Spleen (tissue), 11 donors: ENCODE results near the gene CPLX3. TPM values are rescaled to one million over a fixed set of nuclear protein-coding genes. Genes with fewer than 3 reads are reported as not detected.
A peak's percentile ranks its signal among the peaks of the same experiment; 100 is the strongest.

Source experiments
- DNase-seq: peaks from one replicate; pipeline ENCODE4 v3.0.0-alpha.2; 2020
- H3K27ac ChIP-seq, 8 donors: fragments of 200-600 bp; sonication (generic) in 7 of 8; 1 replicate in 4 of 8; 2 replicates in 4 of 8; pipeline versions ENCODE4 v1.5.0 to v1.8.0; 2016 to 2021; ENCODE audit warnings: inconsistent platforms in 4 of 8, mild to moderate bottlenecking in 4 of 8, moderate library complexity in 1 of 8
- H3K27me3 ChIP-seq, 7 donors: fragments of 200-600 bp; sonication (generic) in 6 of 7; replicated peaks in 1 of 7; 1 replicate in 4 of 7; 2 replicates in 3 of 7; pipeline versions ENCODE4 v1.5.0 to v1.8.0; 2016 to 2021; ENCODE audit warnings: inconsistent platforms in 3 of 7, mild to moderate bottlenecking in 1 of 7
- H3K36me3 ChIP-seq, 6 donors: fragments of 200-600 bp; sonication (generic) in 5 of 6; 1 replicate in 4 of 6; 2 replicates in 2 of 6; pipeline versions ENCODE4 v1.5.0 to v1.8.0; 2016 to 2021; ENCODE audit warnings: inconsistent platforms in 2 of 6
- H3K4me1 ChIP-seq, 6 donors: fragments of 200-600 bp; sonication (generic) in 5 of 6; 1 replicate in 3 of 6; 2 replicates in 3 of 6; pipeline versions ENCODE4 v1.5.0 to v1.8.0; 2016 to 2021; ENCODE audit warnings: inconsistent platforms in 3 of 6
- H3K4me3 ChIP-seq, 8 donors: fragments of 200-600 bp; sonication (generic) in 7 of 8; 1 replicate in 4 of 8; 2 replicates in 4 of 8; pipeline versions ENCODE4 v1.5.0 to v1.8.0; 2016 to 2021; ENCODE audit warnings: inconsistent platforms in 4 of 8, mild to moderate bottlenecking in 4 of 8, moderate library complexity in 2 of 8
- H3K9me3 ChIP-seq, 8 donors: fragments of 200-600 bp; sonication (generic) in 7 of 8; 1 replicate in 4 of 8; 2 replicates in 4 of 8; pipeline versions ENCODE4 v1.5.0 to v1.8.0; 2016 to 2021; ENCODE audit warnings: inconsistent platforms in 4 of 8
- POLR2A ChIP-seq, 3 donors: fragments of 450-650 bp; IDR thresholded peaks; one replicate each; pipeline ENCODE4 v1.5.1; 2017; ENCODE audit warnings: antibody characterized with exemption in 3 of 3, mild to moderate bottlenecking in 1 of 3
- POLR2AphosphoS5 ChIP-seq, 3 donors: sonication (generic); formaldehyde crosslinking; IDR thresholded peaks; one replicate each; pipeline ENCODE4 v1.5.1; 2017; ENCODE audit warnings: antibody characterized with exemption in 3 of 3
- WGBS, 5 donors: extraction: QIAGEN DNeasy Blood & Tissue Kit in 3 of 5; methylation state at CpG; one replicate each; pipeline versions ENCODE4 v1.1.5 to v1.1.7; 2013 to 2018; 5-methylcytosine and 5-hydroxymethylcytosine counted together
- intact Hi-C: fragments of 100-400 bp; cut with DNase I; formaldehyde crosslinking; loops from one replicate; pipeline ENCODE4 v1.15.0; 2023; ENCODE audit warnings: low total_unique reads
- polyA plus RNA-seq, 3 donors: library from polyadenylated mRNA; stranded (reverse); fragments of 200-250 nt; gene quantifications; one replicate each; pipeline ENCODE4 v1.2.1, GENCODE V29; 2013
- total RNA-seq, 7 donors: library from RNA; depleted of rRNA in 3 of 7; stranded (reverse); fragments of >200 nt in 3 of 7; fragmentation: NEBNext Ultra II Directional in 4 of 7; extraction: Animal tissue kit (Norgen Biotek cat#: 25700) in 4 of 7; gene quantifications; one replicate each; pipeline versions ENCODE4 v1.1.0 to v1.2.1, GENCODE V29; 2016 to 2021
- TF ChIP-seq, protein P1 (sequence below), 11 experiments: fragments of 200-600 bp in 7 of 11; fragments of 450-650 bp in 4 of 11; sonication (generic) in 4 of 11; IDR thresholded peaks in 8 of 11; conservative IDR thresholded peaks in 3 of 11; 1 replicate in 7 of 11; 2 replicates in 4 of 11; pipeline versions ENCODE4 v1.4.0 to v1.8.0; 2016 to 2021; ENCODE audit warnings: antibody characterized with exemption in 11 of 11, inconsistent platforms in 4 of 11, mild to moderate bottlenecking in 1 of 11
- donor health status: healthy with polysubstance abuse.
- donor health status: DM: no; HTN: no; CAD: no; lungs with moderate emphysema.
- donor health status: DM: no; HTN: no; CAD: no.
- donor health status: Bipolar disorder and iron deficiency.
- donor health status: healthy.
- donor health status: DM: no; HTN: no; CAD: no.
- donor health status: DM: yes; HTN: yes; CAD: no.

The CPLX3 gene
- total and polyA plus RNA-seq, 10 donors, result 17.7 to 207 (median 39.1) TPM

DNA sequence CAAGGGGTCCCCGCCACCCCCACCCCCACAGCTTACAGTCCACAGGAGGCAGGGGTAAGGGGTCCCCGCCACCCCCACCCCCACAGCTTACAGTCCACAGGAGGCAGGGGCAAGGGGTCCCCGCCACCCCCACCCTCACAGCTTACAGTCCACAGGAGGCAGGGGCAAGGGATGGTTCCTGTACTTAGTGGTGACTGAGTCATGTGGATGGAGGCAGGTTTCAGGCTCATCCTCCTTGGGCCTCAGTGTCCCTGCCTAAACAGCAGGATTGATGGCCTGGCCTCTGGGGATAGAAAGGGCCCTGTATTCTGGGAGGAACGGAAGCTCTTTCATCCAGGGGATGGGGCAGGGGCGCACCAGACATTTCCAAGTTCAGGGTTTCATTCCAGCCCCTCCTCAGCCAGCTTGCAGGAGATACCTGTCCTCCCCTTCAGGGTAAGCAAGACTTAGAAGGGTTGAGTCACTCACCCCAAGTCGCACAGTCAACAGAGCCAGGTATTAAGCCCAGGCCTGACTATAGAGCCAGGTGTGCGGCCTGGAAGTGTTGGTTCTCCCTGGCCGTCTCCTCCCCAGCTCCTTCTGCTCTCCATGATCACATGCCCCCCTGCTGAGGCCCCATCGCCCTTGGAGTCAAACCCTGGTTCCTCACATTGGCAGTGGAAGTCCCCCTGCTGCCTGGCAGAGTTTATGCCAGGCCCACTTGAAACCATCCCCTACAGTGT is 32.0 kb upstream of the CPLX3 start:
- Histone ChIP-seq H3K27me3 (no peaks in the 10 kb centered on the region), H3K4me3 (peak overlapping the region in 1 of 8 donors; percentile 11), H3K27ac (peak overlapping the region in 7 of 8 donors; percentile 46 to 99 (median 97)), H3K9me3 (no peaks in the 10 kb centered on the region), H3K4me1 (peaks cover 92 to 100% (median 99%) of the 10 kb centered on the region in 6 donors), H3K36me3 (peaks cover 0 to 74% (median 14%) of the 10 kb centered on the region in 6 donors)
- 71 to 85% (median 78%) methylated on average over 6 to 8 of the region's 9 CpGs for WGBS, 5 donors
- DNase-seq, result no peak
- intact Hi-C loops, result no loop called here
- TF ChIP-seq POLR2AphosphoS5 (IDR thresholded peaks at IDR 0.05) (peak in 1 of 3 donors; percentile 35), POLR2A (IDR thresholded peaks at IDR 0.05) (no peak)
- TF ChIP-seq, protein P1, sequence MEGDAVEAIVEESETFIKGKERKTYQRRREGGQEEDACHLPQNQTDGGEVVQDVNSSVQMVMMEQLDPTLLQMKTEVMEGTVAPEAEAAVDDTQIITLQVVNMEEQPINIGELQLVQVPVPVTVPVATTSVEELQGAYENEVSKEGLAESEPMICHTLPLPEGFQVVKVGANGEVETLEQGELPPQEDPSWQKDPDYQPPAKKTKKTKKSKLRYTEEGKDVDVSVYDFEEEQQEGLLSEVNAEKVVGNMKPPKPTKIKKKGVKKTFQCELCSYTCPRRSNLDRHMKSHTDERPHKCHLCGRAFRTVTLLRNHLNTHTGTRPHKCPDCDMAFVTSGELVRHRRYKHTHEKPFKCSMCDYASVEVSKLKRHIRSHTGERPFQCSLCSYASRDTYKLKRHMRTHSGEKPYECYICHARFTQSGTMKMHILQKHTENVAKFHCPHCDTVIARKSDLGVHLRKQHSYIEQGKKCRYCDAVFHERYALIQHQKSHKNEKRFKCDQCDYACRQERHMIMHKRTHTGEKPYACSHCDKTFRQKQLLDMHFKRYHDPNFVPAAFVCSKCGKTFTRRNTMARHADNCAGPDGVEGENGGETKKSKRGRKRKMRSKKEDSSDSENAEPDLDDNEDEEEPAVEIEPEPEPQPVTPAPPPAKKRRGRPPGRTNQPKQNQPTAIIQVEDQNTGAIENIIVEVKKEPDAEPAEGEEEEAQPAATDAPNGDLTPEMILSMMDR (IDR thresholded peaks at IDR 0.05 in 8 of 11, conservative IDR thresholded peaks at IDR 0.05 in 3 of 11), result no peak

DNA sequence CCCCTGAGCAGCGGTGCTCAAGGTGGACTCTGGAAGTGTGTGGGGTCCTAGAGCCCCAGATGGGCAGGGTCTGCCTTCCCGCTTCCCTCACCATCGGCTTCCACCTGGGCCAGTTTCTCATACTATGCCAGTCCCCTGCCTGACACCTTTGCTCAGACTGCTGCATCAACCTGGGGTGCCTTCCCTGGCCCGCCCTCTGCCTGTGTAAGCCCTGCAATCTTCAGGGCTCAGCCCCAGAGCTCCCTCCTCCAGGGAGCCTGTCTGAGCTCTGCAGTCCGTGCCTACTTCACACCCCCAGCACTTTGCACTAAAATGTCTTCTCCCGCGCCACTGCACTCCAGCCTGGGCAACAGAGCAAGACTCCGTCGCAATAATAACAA is 31.5 kb upstream of the CPLX3 start:
- no peak for DNase-seq
- TF ChIP-seq POLR2A (IDR thresholded peaks at IDR 0.05), result no peak
- TF ChIP-seq POLR2AphosphoS5 (IDR thresholded peaks at IDR 0.05), result peak in 1 of 3 donors; percentile 46
- TF ChIP-seq, protein P1 (IDR thresholded peaks at IDR 0.05 in 8 of 11, conservative IDR thresholded peaks at IDR 0.05 in 3 of 11), result no peak
- Histone ChIP-seq H3K27ac (peak overlapping the region in 7 of 8 donors; percentile 46 to 99 (median 97)), H3K4me3 (peak overlapping the region in 1 of 8 donors; percentile 11), H3K36me3 (peaks cover 0 to 79% (median 20%) of the 10 kb centered on the region in 6 donors), H3K4me1 (peaks cover 92 to 100% (median 99%) of the 10 kb centered on the region in 6 donors), H3K27me3 (no peaks in the 10 kb centered on the region), H3K9me3 (no peaks in the 10 kb centered on the region)
- WGBS, 5 donors, result 80 to 91% (median 87%) methylated on average over 9 of the region's 9 CpGs
- intact Hi-C loops, result no loop called here

DNA sequence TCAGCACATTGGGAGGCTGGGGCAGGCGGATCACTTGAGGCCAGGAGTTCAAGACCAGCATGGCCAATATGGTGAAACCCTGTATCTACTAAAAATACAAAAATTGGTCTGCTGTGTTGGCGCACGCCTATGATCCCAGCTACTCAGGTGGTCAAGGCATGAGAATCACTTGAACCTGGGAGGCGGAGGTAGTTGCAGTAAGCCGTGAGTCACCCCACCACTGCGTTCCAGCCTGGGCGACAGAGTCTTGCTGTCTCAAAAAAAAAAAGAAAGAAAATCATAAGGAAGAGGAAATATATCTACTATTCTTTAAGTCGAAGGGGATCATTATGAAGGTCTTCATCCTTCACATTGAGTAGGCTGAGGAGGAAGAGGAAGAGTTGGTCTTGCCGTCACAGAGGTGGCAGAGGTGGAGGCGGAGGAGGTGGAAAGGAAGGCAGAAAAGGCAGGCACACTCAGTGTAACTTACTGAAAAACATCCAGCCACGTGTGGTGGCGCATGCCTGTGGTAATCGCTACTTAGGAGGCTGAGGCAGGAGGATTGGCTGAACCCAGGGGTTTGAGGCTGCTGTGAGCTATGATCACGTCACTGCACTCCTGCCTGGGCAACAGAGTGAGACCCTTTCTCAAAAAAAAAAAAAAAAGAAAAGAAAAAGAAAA is 30.3 kb upstream of the CPLX3 start:
- Histone ChIP-seq H3K36me3 (peaks cover 0 to 91% (median 30%) of the 10 kb centered on the region in 6 donors), H3K4me1 (peaks cover 88 to 100% (median 98%) of the 10 kb centered on the region in 6 donors), H3K9me3 (no peaks in the 10 kb centered on the region), H3K27ac (peak overlapping the region in 7 of 8 donors; percentile 24 to 99 (median 97)), H3K4me3 (peak overlapping the region in 1 of 8 donors; percentile 11), H3K27me3 (no peaks in the 10 kb centered on the region)
- intact Hi-C loops, result no loop called here
- TF ChIP-seq POLR2AphosphoS5 (IDR thresholded peaks at IDR 0.05), result peak in 2 of 3 donors; percentile 23 to 61
- TF ChIP-seq, protein P1 (IDR thresholded peaks at IDR 0.05 in 8 of 11, conservative IDR thresholded peaks at IDR 0.05 in 3 of 11), result no peak
- TF ChIP-seq POLR2A (IDR thresholded peaks at IDR 0.05), result no peak
- WGBS, 5 donors, result 71 to 75% (median 73%) methylated on average over 14 of the region's 14 CpGs
- DNase-seq, result no peak
